IMR-90 (cell line): ENCODE results near the gene IL4. TPM values are rescaled to one million over a fixed set of nuclear protein-coding genes. Genes with fewer than 3 reads are reported as not detected.

ENCODE experiments used
- ATAC-seq: fragments of 200-7000 bp; cut with Tn5 transposase; 2 replicates; pipeline ENCODE4 v1.9.1; 2020; ENCODE audit warnings: low read depth, mild to moderate bottlenecking, moderate library complexity
- BruUV-seq: library from RNA; stranded (reverse); fragments of 400-500 nt; replicated peaks from 2 replicates; lab custom pipeline; 2021; lab: Mats Ljungman, UMichigan
- CTCF ChIA-PET: fragments of 300-600 bp; formaldehyde crosslinking; extraction: SDS; loops from one replicate; lab custom pipeline; 2021; ENCODE audit warnings: antibody characterized with exemption; lab: Yijun Ruan, JAX
- POLR2A ChIA-PET: fragments of 300-600 bp; sonication (Branson Sonifier 250); formaldehyde crosslinking; loops from one replicate; lab custom pipeline; 2022; ENCODE audit warnings: antibody characterized with exemption; ENCODE audit not compliant: unreplicated experiment; lab: Charles Lee
- DNase-seq: peaks from one replicate; pipeline ENCODE4 v3.0.0; 2013
- H2AFZ ChIP-seq: replicated peaks from 2 replicates; pipeline ENCODE3; 2013; ENCODE audit warnings: low read length, mild to moderate bottlenecking; ENCODE audit not compliant: poor library complexity
- H2AK5ac ChIP-seq: 2 replicates; pipeline ENCODE4 v1.6.1; 2013; ENCODE audit warnings: low read depth, low read length, inconsistent platforms
- H2AK9ac ChIP-seq: replicated peaks from 2 replicates; pipeline ENCODE3; 2013; ENCODE audit warnings: mild to moderate bottlenecking, low read depth, low read length, moderate library complexity; ENCODE audit not compliant: poor library complexity
- H2BK120ac ChIP-seq: 2 replicates; pipeline ENCODE4 v1.6.1; 2013; ENCODE audit warnings: low read depth, low read length, inconsistent platforms
- H2BK15ac ChIP-seq: 3 replicates; pipeline ENCODE4 v1.6.1; 2013; ENCODE audit warnings: low read depth, low read length, inconsistent platforms
- H2BK20ac ChIP-seq: 2 replicates; pipeline ENCODE4 v1.6.1; 2013; ENCODE audit warnings: low read depth, mild to moderate bottlenecking, inconsistent platforms, low read length, moderate library complexity
- H2BK5ac ChIP-seq: 2 replicates; pipeline ENCODE4 v1.6.1; 2013; ENCODE audit warnings: mild to moderate bottlenecking, low read depth, low read length, inconsistent platforms; ENCODE audit not compliant: poor library complexity, severe bottlenecking
- H3K14ac ChIP-seq: replicated peaks from 2 replicates; pipeline ENCODE4 v1.6.1; 2013; ENCODE audit warnings: low read depth, low read length, inconsistent platforms
- H3K18ac ChIP-seq: 2 replicates; pipeline ENCODE4 v1.6.1; 2013; ENCODE audit warnings: low read depth, low read length, control low read depth
- H3K23ac ChIP-seq: 2 replicates; pipeline ENCODE4 v1.6.1; 2013; ENCODE audit warnings: low read depth, low read length, inconsistent platforms
- H3K27ac ChIP-seq: 2 replicates; pipeline ENCODE4 v1.5.1; 2013; ENCODE audit warnings: mild to moderate bottlenecking, control low read depth, low read length; ENCODE audit not compliant: insufficient read depth
- H3K27me3 ChIP-seq: 2 replicates; pipeline ENCODE4 v1.6.1; 2013; ENCODE audit warnings: low read length; ENCODE audit not compliant: control insufficient read depth, insufficient read depth
- H3K36me3 ChIP-seq: 2 replicates; pipeline ENCODE4 v1.6.1; 2013; ENCODE audit warnings: low read length, mixed read lengths; ENCODE audit not compliant: control insufficient read depth, insufficient read depth
- H3K4ac ChIP-seq: 2 replicates; pipeline ENCODE4 v1.6.1; 2013; ENCODE audit warnings: low read depth, low read length, inconsistent platforms
- H3K4me1 ChIP-seq: 2 replicates; pipeline ENCODE4 v1.6.1; 2013; ENCODE audit warnings: low read length, mixed read lengths; ENCODE audit not compliant: control insufficient read depth, insufficient read depth
- H3K4me2 ChIP-seq: 2 replicates; pipeline ENCODE4 v1.6.1; 2013; ENCODE audit warnings: low read depth, mild to moderate bottlenecking, control low read depth, low read length, moderate library complexity
- H3K4me3 ChIP-seq: 2 replicates; pipeline ENCODE4 v1.5.1; 2013; ENCODE audit warnings: low read depth, mild to moderate bottlenecking, control low read depth, low read length, moderate library complexity; ENCODE audit not compliant: insufficient read depth
- H3K56ac ChIP-seq: 2 replicates; pipeline ENCODE4 v1.6.1; 2013; ENCODE audit warnings: low read length, inconsistent platforms; ENCODE audit not compliant: insufficient read depth; ENCODE audit errors: extremely low read depth
- H3K79me1 ChIP-seq, 2 experiments: 2 replicates each; pipeline ENCODE4 v1.6.1; 2013; ENCODE audit warnings: low read length in 2 of 2, inconsistent platforms in 1 of 2, low read depth in 1 of 2
- H3K9ac ChIP-seq: 2 replicates; pipeline ENCODE4 v1.6.1; 2013; ENCODE audit warnings: low read depth, low read length, control low read depth
- H3K9me1 ChIP-seq: 2 replicates; pipeline ENCODE4 v1.6.1; 2013; ENCODE audit warnings: low read length, inconsistent platforms; ENCODE audit not compliant: insufficient read depth
- H3K9me3 ChIP-seq: 2 replicates; pipeline ENCODE4 v1.6.1; 2013; ENCODE audit warnings: low read length; ENCODE audit not compliant: control insufficient read depth, insufficient read depth
- H4K20me1 ChIP-seq: 2 replicates; pipeline ENCODE4 v1.6.1; 2013; ENCODE audit warnings: low read length, inconsistent platforms; ENCODE audit not compliant: insufficient read depth
- H4K5ac ChIP-seq: 2 replicates; pipeline ENCODE4 v1.6.1; 2013; ENCODE audit warnings: mild to moderate bottlenecking, low read depth, low read length, control low read depth
- H4K8ac ChIP-seq, 2 experiments: 2 replicates each; pipeline ENCODE4 v1.6.1; 2013; ENCODE audit warnings: low read depth in 2 of 2, low read length in 2 of 2, control low read depth in 1 of 2, inconsistent platforms in 1 of 2
- H4K91ac ChIP-seq: 2 replicates; pipeline ENCODE4 v1.6.1; 2013; ENCODE audit warnings: low read depth, low read length, inconsistent platforms; ENCODE audit not compliant: insufficient read depth
- BHLHE40 ChIP-seq: fragments of 150-350 bp; IDR thresholded peaks from 2 replicates; pipeline ENCODE4 v1.6.1; 2016; ENCODE audit warnings: mild to moderate bottlenecking, low read depth, low read length
- CEBPB ChIP-seq: IDR thresholded peaks from 2 replicates; pipeline ENCODE4 v1.6.1; 2012; ENCODE audit warnings: low read depth, low read length, improper control_type of control experiment
- CHD1 ChIP-seq: IDR thresholded peaks from 2 replicates; pipeline ENCODE4 v1.6.1; 2012; ENCODE audit warnings: low read depth, low read length, improper control_type of control experiment
- FOS ChIP-seq: fragments of 150-350 bp; IDR thresholded peaks from 2 replicates; pipeline ENCODE4 v1.6.1; 2016; ENCODE audit warnings: low read depth, low read length
- MAFK ChIP-seq: IDR thresholded peaks from 2 replicates; pipeline ENCODE4 v1.6.1; 2012; ENCODE audit warnings: low read depth, low read length, improper control_type of control experiment
- MAZ ChIP-seq: IDR thresholded peaks from 2 replicates; pipeline ENCODE4 v1.6.1; 2012; ENCODE audit warnings: low read depth, mild to moderate bottlenecking, low read length, improper control_type of control experiment, moderate library complexity, borderline replicate concordance
- MXI1 ChIP-seq: IDR thresholded peaks from 2 replicates; pipeline ENCODE4 v1.6.1; 2012; ENCODE audit warnings: low read depth, mild to moderate bottlenecking, low read length, moderate library complexity, borderline replicate concordance
- NFE2L2 ChIP-seq: fragments of 150-350 bp; IDR thresholded peaks from 2 replicates; pipeline ENCODE4 v1.6.1; 2016; ENCODE audit warnings: low read depth, mild to moderate bottlenecking, low read length
- POLR2A ChIP-seq: IDR thresholded peaks from 2 replicates; pipeline ENCODE4 v1.6.1; 2012; ENCODE audit warnings: mild to moderate bottlenecking, low read depth, low read length
- RAD21 ChIP-seq: IDR thresholded peaks from 2 replicates; pipeline ENCODE4 v1.6.1; 2012; ENCODE audit warnings: low read length, improper control_type of control experiment
- RCOR1 ChIP-seq: IDR thresholded peaks from 2 replicates; pipeline ENCODE4 v1.6.1; 2012; ENCODE audit warnings: mild to moderate bottlenecking, low read length, improper control_type of control experiment; ENCODE audit not compliant: insufficient replicate concordance
- RFX5 ChIP-seq: IDR thresholded peaks from 2 replicates; pipeline ENCODE4 v1.8.0; 2012; ENCODE audit warnings: low read depth, mild to moderate bottlenecking, low read length, moderate library complexity
- SMC3 ChIP-seq: fragments of 150-350 bp; IDR thresholded peaks from 2 replicates; pipeline ENCODE4 v1.6.1; 2016; ENCODE audit warnings: low read depth, mild to moderate bottlenecking, antibody characterized with exemption, low read length, moderate library complexity
- WGBS, 2 experiments: methylation state at CpG; one replicate each; pipeline versions ENCODE4 v1.1.5 to v1.1.7; 2013; ENCODE audit warnings: missing lambda C conversion rate in 2 of 2; ENCODE audit not compliant: insufficient read length in 1 of 2; ENCODE audit errors: extremely low coverage in 2 of 2; 5-methylcytosine and 5-hydroxymethylcytosine counted together
- dilution Hi-C: fragments of 300-500 bp; cut with HindIII; formaldehyde crosslinking; loops from one replicate; pipeline ENCODE4 v1.14.3; 2018; ENCODE audit warnings: low sequenced_read_pairs; ENCODE audit not compliant: unreplicated experiment
- in situ Hi-C: fragments of 300-500 bp; cut with MboI; formaldehyde crosslinking; loops from 3 replicates; pipeline ENCODE4 v1.14.3; 2019; ENCODE audit warnings: low sequenced_read_pairs, inconsistent platforms, mixed read lengths
- intact Hi-C: fragments of 100-400 bp; cut with micrococcal nuclease; formaldehyde crosslinking; loops from 2 replicates; pipeline ENCODE4 v1.10.0; 2022
- polyA plus RNA-seq, 3 experiments: library from polyadenylated mRNA; depleted of rRNA; stranded (reverse); fragments of >200 nt; gene quantifications; 2 replicates each; pipeline ENCODE4 v1.2.3, GENCODE V29; 2012; ENCODE audit warnings: low replicate concordance in 1 of 3
- total RNA-seq: library from RNA; depleted of rRNA; stranded (reverse); fragments of >200 nt; gene quantifications from 2 replicates; pipeline ENCODE4 v1.2.3, GENCODE V29; 2012
- TF ChIP-seq, protein P1 (sequence below): conservative IDR thresholded peaks from 2 replicates; pipeline ENCODE4 v1.5.1; 2012; ENCODE audit warnings: mild to moderate bottlenecking, low read depth, low read length, improper control_type of control experiment
- TF ChIP-seq, protein P2 (sequence below): fragments of 150-350 bp; IDR thresholded peaks from 2 replicates; pipeline ENCODE4 v1.6.1; 2016; ENCODE audit warnings: low read depth, mild to moderate bottlenecking, low read length, moderate library complexity, borderline replicate concordance
- TF ChIP-seq, protein P3 (sequence below): fragments of 150-350 bp; IDR thresholded peaks from 2 replicates; pipeline ENCODE4 v1.6.1; 2017; ENCODE audit warnings: mild to moderate bottlenecking, antibody characterized with exemption, low read length, low read depth

IL4 gene
- total and polyA plus RNA-seq, 2 of the 4 experiments (the other 2 are of a cell fraction) = not detected

DNA sequence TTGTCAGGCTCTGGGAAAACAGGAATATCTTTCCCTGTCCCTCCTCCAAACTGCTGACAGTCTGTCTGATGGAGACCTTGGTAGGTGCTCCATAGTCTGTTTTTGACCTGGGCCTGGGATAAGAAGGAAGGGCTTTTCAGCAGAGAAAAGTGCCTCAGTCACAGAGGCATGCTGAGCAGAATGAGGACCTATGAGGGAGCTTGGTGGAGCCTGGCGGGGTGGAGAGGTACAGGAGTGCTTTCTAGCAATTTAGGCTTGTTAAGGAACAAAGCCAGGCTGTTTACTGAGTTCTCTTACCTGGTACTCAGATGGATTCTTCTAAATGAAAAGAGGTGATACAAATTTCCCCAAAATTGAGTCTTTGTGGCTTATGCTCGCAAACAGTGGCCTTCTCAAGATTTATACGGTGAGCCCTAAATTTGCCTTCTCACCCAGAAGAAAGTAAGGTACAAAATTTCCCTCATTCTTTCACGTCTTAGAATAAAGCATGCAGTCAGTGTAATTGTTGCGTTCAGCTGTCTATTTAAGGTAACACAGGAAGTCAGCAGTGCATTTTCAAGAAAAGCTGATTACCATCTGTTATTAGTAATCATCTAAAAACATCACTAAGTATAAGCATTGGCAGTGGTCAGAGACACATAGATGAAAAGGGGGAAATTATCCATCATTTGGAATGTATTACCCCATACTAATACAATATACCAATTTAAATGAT is 44.4 kb upstream of the IL4 start:
- POLR2A ChIA-PET = no interaction called here

More for the DNA sequence above, 44.4 kb upstream of the IL4 start:
- H3K4me3 ChIP-seq = no peak overlapping the region
- H2BK120ac ChIP-seq = no peak overlapping the region
- BruUV-seq = no TSS peak
- H2BK20ac ChIP-seq = no peak overlapping the region
- in situ Hi-C loops (no loop called here), intact Hi-C loops (no loop called here), dilution Hi-C loops (no loop called here)
- H2BK5ac ChIP-seq = no peak overlapping the region
- H3K4ac ChIP-seq = no peak overlapping the region
- no peaks in the 10 kb centered on the region for H4K20me1 ChIP-seq
- no peaks in the 10 kb centered on the region for H3K9me1 ChIP-seq
- no peaks in the 10 kb centered on the region for H3K4me1 ChIP-seq
- H3K9ac ChIP-seq = no peak overlapping the region
- no peak overlapping the region for H2AFZ ChIP-seq
- no peak overlapping the region for H3K14ac ChIP-seq
- TF ChIP-seq, protein P1, sequence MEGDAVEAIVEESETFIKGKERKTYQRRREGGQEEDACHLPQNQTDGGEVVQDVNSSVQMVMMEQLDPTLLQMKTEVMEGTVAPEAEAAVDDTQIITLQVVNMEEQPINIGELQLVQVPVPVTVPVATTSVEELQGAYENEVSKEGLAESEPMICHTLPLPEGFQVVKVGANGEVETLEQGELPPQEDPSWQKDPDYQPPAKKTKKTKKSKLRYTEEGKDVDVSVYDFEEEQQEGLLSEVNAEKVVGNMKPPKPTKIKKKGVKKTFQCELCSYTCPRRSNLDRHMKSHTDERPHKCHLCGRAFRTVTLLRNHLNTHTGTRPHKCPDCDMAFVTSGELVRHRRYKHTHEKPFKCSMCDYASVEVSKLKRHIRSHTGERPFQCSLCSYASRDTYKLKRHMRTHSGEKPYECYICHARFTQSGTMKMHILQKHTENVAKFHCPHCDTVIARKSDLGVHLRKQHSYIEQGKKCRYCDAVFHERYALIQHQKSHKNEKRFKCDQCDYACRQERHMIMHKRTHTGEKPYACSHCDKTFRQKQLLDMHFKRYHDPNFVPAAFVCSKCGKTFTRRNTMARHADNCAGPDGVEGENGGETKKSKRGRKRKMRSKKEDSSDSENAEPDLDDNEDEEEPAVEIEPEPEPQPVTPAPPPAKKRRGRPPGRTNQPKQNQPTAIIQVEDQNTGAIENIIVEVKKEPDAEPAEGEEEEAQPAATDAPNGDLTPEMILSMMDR = no peak
- TF ChIP-seq CEBPB (no peak), SMC3 (no peak), FOS (no peak), RFX5 (no peak), MXI1 (no peak), MAZ (no peak), BHLHE40 (no peak), RCOR1 (no peak), NFE2L2 (no peak), POLR2A (no peak), RAD21 (no peak), MAFK (no peak), CHD1 (no peak)
- TF ChIP-seq, protein P2, sequence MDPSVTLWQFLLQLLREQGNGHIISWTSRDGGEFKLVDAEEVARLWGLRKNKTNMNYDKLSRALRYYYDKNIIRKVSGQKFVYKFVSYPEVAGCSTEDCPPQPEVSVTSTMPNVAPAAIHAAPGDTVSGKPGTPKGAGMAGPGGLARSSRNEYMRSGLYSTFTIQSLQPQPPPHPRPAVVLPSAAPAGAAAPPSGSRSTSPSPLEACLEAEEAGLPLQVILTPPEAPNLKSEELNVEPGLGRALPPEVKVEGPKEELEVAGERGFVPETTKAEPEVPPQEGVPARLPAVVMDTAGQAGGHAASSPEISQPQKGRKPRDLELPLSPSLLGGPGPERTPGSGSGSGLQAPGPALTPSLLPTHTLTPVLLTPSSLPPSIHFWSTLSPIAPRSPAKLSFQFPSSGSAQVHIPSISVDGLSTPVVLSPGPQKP = no peak
- TF ChIP-seq, protein P3, sequence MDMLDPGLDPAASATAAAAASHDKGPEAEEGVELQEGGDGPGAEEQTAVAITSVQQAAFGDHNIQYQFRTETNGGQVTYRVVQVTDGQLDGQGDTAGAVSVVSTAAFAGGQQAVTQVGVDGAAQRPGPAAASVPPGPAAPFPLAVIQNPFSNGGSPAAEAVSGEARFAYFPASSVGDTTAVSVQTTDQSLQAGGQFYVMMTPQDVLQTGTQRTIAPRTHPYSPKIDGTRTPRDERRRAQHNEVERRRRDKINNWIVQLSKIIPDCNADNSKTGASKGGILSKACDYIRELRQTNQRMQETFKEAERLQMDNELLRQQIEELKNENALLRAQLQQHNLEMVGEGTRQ = no peak
- H3K79me1 ChIP-seq = no peaks in the 10 kb centered on the region
- no peak overlapping the region for H4K5ac ChIP-seq
- no peak overlapping the region for H3K18ac ChIP-seq
- no peak for DNase-seq
- CTCF ChIA-PET = interaction anchor here (0.6 kb wide), 1 partner anchor 14 kb away, joined by 3 read pairs; no protein-coding TSS in a partner anchor
- H3K56ac ChIP-seq = no peak overlapping the region
- no peak for ATAC-seq
- no peak overlapping the region for H3K23ac ChIP-seq
- H3K36me3 ChIP-seq = peaks cover 9% of the 10 kb centered on the region
- no peak overlapping the region for H2AK5ac ChIP-seq
- no peak overlapping the region for H3K4me2 ChIP-seq
- no peaks in the 10 kb centered on the region for H3K9me3 ChIP-seq
- H4K91ac ChIP-seq = no peak overlapping the region
- no peak overlapping the region for H2AK9ac ChIP-seq
- no peak overlapping the region for H4K8ac ChIP-seq
- H2BK15ac ChIP-seq = no peak overlapping the region
- WGBS, 2 experiments = no CpG with 5 or more reads among the region's 5 CpGs
- H3K27ac ChIP-seq = no peak overlapping the region
- H3K27me3 ChIP-seq = no peaks in the 10 kb centered on the region
